Peyer's patch (tissue), 4 donors: ENCODE data around the gene ADGRG7.
"Not testable (repeated sequence)": the region's sequence is repeated elsewhere in the genome, so short reads cannot be mapped to it uniquely, and the experiment has no call there.

Experiments
- POLR2A ChIP-seq, 2 donors: fragments of 450-650 bp; IDR thresholded peaks; one replicate each; pipeline ENCODE4 v1.5.1; 2017; ENCODE audit warnings: antibody characterized with exemption in 2 of 2, mild to moderate bottlenecking in 2 of 2, moderate library complexity in 2 of 2
- TF ChIP-seq, protein P1 (sequence below), 6 experiments: fragments of 450-650 bp in 4 of 6; fragments of 200-600 bp in 2 of 6; sonication (generic) in 1 of 6; IDR thresholded peaks; one replicate each; pipeline ENCODE4 v1.5.1; 2017 to 2019; ENCODE audit warnings: antibody characterized with exemption in 6 of 6, mild to moderate bottlenecking in 3 of 6, moderate library complexity in 1 of 6

DNA sequence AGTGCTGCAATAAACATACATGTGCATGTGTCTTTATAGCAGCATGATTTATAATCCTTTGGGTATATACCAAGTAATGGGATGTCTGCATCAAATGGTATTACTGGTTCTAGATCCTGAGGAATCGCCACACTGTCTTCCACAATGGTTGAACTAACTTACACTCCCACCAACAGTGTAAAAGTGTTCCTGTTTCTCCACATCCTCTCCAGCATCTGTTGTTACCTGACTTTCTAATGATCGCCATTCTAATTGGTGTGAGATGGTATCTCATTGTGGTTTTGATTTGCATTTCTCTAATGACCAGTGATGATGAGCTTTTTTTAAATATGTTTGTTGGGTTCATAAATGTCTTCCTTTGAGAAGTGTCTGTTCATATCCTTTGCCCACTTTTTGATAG is 61.6 kb downstream of the ADGRG7 start:
- TF ChIP-seq, protein P1, sequence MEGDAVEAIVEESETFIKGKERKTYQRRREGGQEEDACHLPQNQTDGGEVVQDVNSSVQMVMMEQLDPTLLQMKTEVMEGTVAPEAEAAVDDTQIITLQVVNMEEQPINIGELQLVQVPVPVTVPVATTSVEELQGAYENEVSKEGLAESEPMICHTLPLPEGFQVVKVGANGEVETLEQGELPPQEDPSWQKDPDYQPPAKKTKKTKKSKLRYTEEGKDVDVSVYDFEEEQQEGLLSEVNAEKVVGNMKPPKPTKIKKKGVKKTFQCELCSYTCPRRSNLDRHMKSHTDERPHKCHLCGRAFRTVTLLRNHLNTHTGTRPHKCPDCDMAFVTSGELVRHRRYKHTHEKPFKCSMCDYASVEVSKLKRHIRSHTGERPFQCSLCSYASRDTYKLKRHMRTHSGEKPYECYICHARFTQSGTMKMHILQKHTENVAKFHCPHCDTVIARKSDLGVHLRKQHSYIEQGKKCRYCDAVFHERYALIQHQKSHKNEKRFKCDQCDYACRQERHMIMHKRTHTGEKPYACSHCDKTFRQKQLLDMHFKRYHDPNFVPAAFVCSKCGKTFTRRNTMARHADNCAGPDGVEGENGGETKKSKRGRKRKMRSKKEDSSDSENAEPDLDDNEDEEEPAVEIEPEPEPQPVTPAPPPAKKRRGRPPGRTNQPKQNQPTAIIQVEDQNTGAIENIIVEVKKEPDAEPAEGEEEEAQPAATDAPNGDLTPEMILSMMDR (IDR thresholded peaks at IDR 0.05), result not testable (repeated sequence)
- TF ChIP-seq POLR2A (IDR thresholded peaks at IDR 0.05), result not testable (repeated sequence)
